COR-L47 (cell line): Measurements from ENCODE around the gene ASPRV1.
A peak's percentile ranks its signal among the peaks of the same experiment; 100 is the strongest.

ENCODE experiments used
- DNase-seq: peaks from one replicate; lab custom pipeline; 2025; lab: John Stamatoyannopoulos, UW

Gene ASPRV1

DNA sequence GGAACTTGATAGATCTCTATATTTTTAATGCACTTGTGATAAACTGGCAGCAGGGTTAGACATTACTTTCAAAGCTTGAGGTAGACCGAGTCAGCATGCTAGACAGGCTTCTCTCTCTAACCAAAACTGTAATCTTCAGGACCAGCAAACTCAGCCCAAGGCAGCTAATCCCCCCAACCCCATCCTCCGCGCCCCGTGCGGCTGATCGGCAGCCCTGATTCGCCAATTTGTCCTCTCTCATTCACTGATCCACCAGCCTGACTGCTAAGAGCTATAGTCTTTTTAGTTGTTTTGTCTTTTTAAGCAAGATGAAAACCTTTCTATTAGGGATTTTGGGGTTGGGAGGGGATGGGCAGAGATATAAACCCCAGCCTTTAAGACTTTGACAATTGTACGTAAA lies 20.7 kb downstream of the ASPRV1 start:
- DNase-seq: no peak

DNA sequence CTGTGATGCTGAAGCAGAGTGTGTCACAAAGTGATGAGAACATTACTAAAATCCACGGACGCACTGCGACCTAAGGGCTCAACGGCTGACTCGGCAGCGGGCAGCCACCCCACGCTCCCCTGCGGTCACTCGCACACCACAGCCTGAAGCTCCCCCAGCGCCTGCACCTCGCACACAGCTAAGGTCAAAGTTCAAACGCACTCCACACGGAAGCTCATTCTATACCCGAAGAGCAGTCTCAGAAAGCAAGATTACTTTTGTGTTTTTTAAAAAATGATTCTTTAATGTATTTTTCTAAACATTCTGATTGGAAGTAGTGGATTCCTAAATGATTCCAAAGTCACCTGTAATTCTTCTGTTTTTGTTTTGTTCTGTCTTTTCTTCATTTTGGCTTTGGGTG lies 21.7 kb downstream of the ASPRV1 start:
- DNase-seq: no peak

DNA sequence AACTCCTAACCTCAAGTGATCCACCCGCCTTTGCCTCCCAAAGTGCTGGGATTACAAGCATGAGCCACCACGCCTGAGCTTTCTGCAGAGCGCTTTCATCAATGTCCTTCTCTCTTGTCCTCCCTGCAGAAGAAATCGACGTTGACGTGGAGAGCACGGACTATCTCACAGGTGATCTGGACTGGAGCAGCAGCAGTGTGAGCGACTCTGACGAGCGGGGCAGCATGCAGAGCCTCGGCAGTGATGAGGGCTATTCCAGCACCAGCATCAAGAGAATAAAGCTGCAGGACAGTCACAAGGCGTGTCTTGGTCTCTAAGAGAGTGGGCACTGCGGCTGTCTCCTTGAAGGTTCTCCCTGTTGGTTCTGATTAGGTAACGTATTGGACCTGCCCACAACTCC lies 23.5 kb downstream of the ASPRV1 start:
- DNase-seq: no peak

DNA sequence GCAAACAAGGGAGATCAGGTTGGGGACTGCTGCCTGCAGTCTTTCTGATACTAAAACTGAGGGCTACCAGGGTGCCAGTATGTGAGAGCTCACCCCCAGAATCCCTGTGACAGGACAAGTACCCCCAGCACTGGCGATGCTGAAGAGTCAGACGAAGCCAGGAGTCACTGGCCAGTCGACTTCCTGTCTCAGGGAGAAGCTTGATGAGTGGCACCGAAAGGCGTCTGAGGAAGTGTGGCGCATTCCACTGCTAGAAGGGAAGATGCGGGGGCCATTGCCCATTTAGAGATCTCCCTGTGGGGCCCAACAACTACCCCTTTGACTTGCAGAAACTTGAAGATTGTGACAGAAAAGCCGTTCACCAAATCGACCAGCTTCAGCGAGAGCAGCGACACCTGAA lies 24.5 kb downstream of the ASPRV1 start:
- no peak for DNase-seq

DNA sequence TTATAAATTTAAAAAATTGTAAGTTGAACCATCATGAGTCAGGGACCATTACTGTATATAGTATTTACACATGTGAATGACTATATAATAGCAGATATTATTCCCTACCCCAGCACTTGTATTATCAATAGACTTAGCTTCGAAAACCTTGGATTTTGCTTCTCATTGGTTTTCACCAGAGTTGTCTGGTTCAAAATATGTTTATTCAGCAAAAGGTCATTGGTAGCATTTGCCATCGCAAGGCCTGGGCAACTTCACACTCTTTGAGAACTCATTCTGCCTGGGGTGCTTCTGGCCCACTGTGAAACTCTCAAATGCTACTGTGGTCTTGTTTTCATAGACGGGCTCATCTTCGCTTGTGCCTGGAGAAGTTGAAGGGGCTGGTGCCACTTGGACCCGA lies 26.4 kb downstream of the ASPRV1 start:
- no peak for DNase-seq

DNA sequence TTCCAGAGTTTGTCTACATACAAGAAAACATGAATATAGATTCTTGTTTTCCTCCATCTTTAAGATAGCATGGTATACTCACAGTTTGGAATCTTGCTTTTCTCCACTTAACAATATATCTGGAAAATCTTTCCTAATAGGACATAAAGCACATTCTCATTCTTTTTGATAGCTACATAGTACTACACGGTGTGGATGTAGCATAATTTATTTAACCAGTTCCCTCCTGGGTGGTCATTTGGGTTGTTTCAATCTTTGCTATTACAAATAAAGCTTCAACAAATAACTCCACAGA lies 26.9 kb downstream of the ASPRV1 start:
- DNase-seq: no peak

DNA sequence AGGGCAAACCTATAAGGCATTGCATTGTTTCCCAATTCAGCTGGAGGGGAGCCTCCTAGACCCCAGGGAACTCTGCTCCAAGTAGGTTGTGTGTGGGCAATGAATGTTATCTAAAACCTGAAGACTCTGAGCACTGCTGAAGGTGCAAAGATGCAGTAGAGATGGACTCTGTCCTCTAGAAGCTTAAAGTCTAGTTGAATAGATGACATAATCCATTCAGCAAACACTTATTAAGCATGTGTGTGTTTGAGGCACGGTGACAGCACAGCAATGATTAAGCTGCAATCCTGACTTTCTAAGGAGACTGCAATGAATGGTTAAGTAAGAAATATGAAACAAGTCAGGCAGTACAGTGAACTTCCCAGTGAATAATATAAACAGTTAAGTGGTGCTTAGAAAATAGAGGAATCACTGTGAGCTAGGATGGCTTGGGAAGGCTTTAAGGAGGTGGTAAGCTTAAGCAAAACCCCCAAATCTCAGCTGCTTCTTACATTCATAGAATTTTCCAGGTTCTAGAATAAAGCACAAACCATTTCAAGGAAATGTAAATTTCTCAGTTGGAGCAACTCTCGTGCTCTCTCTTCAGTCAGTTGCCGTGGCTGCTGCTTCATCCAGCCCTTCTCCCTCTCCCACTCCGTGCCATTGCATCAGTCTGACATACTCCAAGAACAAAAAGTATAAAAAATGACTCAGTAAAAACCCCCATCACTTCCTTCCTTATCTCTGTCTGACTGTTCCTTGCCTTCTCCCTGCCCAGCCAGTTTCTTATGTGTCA lies 27.4 kb downstream of the ASPRV1 start:
- no peak for DNase-seq

DNA sequence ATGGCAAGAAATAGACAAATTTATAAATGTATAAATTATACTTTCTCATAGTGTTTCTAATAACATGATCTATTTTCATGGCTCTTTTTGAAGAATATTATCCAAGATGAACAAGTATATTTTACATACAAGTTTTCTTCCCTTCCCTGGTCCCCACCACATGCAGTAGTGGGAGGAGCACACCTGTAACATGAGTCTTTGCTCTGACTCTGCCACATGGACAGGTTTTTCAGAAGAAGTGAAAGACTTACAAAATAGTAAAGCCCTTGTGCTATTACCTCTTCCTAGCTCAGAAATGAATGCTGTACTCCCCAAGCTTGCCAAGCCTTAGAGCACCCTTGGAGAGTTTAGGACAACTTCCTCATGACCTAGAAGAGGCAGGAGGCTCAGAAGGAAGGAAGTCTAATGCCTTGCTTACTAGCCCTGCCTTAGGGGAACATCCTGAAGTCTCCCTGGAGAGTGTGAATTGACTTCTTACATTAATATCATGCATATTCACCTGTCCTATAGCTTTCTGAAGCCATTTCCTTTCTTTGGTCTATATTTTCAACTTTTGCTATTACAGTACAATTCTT lies 28.1 kb downstream of the ASPRV1 start:
- no peak for DNase-seq

DNA sequence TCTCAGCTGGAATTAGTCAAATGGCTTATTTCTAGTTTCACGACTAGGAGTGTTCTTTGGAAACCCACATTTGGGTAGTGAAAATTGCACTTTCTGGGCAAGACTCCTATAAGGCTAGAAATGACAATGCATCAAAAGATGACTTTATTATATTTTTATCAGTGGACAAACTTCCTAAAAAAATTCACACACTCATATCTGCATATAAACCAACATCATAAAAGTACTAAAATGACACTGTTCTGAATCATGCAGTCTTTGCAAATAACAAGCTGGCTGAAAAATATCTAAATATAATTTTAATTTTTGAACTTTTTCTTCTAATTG lies 28.9 kb downstream of the ASPRV1 start:
- no peak for DNase-seq

DNA sequence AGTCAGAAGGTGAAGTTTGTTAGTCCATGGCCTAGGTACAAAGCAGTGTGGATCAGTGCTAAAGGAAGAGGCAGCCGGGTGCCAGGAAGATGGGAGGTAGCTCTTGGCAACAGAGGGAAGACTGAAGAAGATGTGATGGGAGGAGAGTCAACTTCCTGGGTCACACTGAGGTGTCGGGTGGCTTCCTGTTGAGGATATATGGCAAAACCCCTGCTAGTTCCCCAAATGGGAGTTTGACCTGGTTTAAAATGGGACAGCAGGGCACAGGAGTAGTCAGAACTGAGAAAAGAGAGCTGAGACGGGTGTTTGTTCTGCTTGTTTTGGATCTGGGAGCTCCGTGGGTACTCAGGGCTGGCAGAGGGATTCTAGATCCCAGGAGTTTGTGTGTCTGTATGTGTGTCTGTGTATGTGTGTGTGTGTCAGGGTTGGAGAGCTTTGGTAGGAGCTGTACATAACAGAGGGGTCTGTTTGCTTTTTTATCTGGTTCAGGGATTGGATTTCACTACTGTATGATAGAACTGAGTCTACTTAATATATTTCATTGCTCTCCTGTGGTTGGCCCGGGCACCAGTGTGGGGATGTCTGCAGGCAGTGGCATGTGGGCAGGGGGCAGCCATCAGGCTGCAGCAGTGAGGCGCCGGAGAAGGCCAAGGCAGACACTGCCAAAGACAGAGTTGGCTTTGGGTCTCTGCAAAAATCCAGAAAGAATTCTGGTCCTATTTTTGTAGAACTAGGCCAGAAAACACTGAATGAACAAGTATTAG lies 29.4 kb downstream of the ASPRV1 start:
- no peak for DNase-seq

DNA sequence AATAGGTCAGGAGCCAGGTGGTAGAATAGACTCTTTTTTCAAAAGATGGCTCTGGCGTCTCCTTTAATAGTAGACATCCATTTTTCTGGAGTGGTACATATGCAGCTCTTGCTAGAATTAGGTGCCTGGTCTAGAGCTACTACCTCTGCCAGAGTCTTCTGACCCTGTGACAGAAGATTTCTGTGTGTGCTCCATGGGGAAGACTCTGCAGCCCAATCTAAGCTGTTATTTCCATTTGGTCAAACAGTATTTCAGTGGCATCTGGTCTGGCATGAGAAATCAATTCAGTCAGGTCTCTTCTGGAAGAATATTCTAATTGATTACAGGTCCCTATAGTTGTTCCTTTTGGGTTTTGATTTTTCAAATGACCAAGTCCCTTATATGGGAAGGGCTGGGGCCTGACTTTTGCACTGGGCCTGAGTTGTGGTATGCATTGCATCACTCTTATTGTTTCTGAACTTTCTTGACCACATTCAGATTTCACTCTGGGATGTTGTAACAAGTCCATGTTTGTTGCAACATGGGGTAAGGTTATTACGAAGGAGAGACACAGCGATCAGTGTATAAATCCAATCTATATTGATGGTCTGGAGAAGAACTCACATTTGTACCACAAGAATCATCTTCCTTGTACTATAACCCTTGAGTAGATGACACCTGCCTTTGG lies 34.4 kb downstream of the ASPRV1 start:
- DNase-seq: no peak

DNA sequence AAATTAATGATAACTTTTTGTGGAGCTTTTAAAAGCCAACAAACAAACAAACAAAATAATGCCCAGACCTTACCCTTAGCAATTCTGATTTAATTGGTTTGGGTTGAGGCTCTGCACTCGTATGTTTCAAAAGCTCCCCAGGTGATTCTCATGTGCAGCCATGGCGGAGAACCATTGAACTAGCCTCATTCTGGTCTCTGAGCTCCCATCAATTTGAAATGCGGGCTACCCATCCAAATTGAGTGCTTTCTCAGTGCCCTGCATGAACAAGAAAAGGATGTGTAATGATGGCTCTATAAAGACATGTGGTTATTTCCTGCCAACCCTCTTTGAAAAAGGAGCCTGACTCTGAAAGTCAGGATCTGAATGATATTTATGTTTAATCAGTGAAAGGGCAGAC lies 38.3 kb downstream of the ASPRV1 start:
- DNase-seq: no peak

DNA sequence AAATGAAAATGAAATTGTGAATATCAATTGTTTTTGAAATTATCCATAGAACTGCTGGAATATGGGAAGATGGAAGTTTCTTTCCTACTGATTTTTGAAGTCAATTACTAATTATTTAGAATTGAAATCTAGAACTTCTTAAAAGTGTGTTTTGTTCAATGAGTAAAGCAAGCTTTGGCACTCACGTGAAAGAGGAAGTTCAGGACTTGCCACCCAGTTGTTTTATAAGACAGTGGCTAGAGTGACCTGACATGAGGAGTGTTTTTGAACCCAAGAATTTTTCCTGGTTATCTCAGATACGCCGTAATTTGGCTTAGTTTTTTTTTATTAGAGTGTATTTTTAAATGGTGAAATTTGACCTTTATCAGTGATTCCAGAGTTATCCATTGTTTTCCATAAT lies 43.0 kb downstream of the ASPRV1 start:
- DNase-seq: no peak

DNA sequence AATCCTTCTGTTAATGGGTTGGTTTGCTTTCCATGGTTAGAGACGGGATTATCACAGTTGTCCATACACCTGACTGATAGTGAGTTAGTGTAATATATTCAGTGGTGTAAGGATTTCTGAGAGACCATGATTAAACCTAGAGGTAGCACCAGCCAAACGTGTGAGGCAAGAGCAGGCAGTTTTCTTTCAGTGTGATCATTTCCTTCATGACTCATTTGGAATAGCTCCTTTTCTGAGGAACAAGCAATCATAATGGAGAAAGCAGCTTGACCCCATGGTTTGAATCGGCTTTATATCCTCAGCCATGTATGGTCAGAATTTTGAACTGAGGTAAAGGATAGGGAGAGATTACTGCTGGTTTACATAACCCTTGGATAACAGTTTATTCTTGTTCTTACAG lies 43.6 kb downstream of the ASPRV1 start:
- DNase-seq: no peak

DNA sequence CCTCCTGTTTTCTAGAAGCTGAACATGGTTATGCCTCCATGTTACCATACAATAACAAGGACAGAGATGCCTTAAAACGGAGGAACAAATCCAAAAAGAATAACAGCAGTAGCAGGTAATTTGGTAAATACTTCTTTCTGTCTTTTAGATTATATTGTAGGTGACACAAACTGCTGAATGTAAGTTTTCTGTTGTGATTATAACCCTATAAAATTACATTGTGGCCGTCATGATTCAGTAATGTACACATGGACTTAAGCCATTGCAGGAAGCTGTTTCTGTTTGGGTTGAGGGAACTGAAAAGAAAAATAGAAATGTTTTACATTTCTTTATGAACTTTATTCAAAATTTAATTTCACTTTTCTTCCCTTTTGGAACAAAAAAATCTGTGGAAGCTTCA lies 45.3 kb downstream of the ASPRV1 start:
- no peak for DNase-seq

DNA sequence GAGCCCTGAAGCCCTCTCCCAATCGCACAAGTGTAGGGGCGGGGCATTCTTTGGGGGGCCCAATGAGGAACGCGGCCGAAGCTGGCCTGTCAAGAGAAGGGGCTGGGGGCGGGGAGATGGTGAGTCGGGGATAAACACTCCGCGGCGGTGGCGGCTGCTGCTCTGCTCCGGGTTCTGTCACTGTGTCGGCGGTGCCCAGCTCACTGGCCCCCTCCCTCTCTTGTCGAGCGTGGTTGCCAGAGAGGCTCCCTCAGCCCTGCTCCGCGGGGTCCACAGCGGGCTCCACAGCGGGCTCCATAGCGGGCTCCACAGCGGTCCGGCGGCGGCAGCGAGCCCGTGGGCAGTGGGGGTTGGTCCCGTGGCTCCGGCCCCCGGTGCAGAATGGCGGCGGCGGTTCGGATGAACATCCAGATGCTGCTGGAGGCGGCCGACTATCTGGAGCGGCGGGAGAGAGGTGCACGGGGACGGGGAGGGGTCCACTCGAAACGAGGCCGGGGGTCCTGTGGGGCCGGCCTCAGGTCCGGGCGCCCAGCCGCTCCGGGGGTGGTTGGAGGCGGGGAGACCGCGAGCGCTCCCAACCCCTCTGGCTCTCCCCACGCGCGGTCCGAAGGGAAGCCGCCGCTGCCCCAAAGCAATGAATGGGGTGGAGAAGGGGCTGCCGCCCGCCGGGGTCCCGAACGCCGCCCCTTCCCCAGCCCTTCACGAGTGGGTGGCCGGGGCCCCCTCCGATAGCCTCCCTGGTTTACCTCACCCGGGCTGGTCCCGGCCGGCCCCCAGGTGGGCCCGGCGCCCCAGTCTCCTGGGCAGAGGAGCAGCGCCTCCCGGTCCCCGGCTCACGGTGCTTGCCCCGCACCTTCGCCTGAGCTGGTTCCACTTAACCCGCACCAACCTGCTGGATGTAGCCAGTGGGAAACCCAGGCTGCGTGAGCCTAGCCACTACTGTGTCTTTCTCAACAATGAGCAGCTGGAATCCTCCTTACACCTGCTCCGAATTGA lies 46.2 kb downstream of the ASPRV1 start, which contains the start of gene MXD1:
MXD1 (plus strand) TSS at position 160 of the 996 bp plus-strand sequence; CDS start at position 382, 222 bp downstream.
- DNase-seq: no peak

DNA sequence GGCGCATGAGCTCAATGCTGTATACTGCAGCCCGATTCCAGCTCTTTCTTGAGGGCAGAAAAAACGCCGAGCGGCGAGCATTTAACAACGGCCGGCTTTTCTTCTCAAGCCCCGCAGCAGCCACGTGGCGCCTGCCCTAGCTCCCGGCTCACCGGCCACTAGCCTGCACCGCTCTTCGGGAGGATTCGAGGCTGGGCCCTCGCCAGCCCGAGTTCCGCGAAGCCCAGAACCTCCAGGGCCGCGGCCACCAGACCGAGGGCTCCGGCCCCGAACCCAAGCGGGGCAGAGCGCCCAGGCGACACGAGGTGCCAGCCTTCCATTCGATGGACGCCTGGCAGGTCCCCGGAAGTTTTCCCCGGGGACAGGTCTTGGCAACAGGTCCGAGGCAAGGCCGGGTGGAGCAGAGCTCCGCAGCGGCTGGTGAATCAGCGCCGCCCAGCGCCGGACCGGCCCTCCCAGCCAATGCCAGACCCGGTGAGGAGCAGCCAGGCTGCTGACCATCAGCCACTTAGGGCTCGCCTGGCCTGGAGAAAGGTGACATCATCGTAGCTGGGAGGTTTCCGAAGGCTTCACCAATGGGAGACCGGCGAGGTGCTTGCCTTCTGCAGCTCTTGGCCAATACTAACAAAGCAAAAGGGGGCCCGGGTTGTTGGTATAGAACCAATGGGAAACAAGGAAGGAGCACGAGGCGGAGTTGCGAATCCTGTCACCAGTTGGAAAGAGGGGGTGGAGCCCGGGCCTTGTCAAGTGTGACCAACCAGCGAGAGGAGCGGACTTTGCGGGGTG lies 47.1 kb downstream of the ASPRV1 start:
- DNase-seq: peak; percentile 100

DNA sequence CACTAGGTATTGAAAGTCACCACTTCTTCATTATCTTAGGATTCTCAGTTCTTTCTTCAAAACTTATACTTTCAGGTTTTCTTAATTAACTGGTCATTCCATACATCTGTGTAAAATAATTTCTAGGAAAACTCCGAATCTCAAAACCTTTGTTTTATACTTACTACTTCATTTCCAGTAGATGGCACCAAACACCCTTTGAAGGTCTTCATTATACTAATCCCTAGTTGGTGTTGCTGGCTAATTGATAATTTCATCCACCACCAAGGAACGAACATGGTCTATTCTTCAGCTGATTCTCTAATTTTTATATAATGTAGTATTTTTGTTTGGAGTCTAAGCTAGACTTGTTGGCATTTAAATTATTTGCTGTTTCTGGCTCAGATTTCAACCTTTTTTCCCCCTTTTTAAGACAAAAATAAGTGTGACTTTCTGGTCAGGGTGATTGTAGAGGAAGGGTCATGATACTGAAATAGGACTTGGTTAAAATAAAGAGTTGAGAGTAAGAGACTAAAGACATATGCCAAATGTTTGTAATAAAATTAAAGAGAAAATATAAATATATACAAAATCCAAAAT lies 49.4 kb downstream of the ASPRV1 start:
- DNase-seq: peak; percentile 46
